ENCODE data around the gene UVRAG. TPM values are rescaled to one million over a fixed set of nuclear protein-coding genes. Genes with fewer than 3 reads are reported as not detected.

The UVRAG gene
- total and polyA plus RNA-seq, 2 of the 4 experiments (the other 2 are of a cell fraction), result 5.6 to 10.9 TPM

GRCh38 chr11:76152741-76153570 is 337.9 kb downstream of the UVRAG start:
- Histone ChIP-seq H4K8ac (ENCODE audit: low read depth in 2 of 2, low read length in 2 of 2) (no peak overlapping the region), H4K5ac (ENCODE audit: low read depth, low read length) (no peak overlapping the region), H2BK5ac (ENCODE audit: low read depth, low read length, poor library complexity, severe bottlenecking) (no peak overlapping the region), H3K18ac (ENCODE audit: low read depth, low read length) (no peak overlapping the region), H3K4ac (ENCODE audit: low read depth, low read length) (no peak overlapping the region), H4K20me1 (ENCODE audit: insufficient read depth, low read length) (no peaks in the 10 kb centered on the region), H2BK120ac (ENCODE audit: low read depth, low read length) (no peak overlapping the region), H3K23ac (ENCODE audit: low read depth, low read length) (no peak overlapping the region), H3K14ac (replicated peaks; ENCODE audit: low read depth, low read length) (no peak overlapping the region), H3K4me1 (ENCODE audit: control insufficient read depth, insufficient read depth, low read length) (no peaks in the 10 kb centered on the region), H4K91ac (ENCODE audit: insufficient read depth, low read depth, low read length) (no peak overlapping the region), H3K9me3 (ENCODE audit: control insufficient read depth, insufficient read depth, low read length) (no peaks in the 10 kb centered on the region), H3K4me3 (ENCODE audit: insufficient read depth, low read depth, low read length) (no peak overlapping the region), H2AFZ (replicated peaks; ENCODE audit: low read length, poor library complexity) (peak overlapping the region; percentile 93), H3K4me2 (ENCODE audit: low read depth, low read length) (no peak overlapping the region), H3K27ac (ENCODE audit: insufficient read depth, low read length) (no peak overlapping the region), H3K56ac (ENCODE audit: extremely low read depth, insufficient read depth, low read length) (no peak overlapping the region), H2BK15ac (ENCODE audit: low read depth, low read length) (no peak overlapping the region), H2AK5ac (ENCODE audit: low read depth, low read length) (no peak overlapping the region), H3K79me1 (ENCODE audit: low read depth in 1 of 2, low read length in 2 of 2) (no peaks in the 10 kb centered on the region), H3K36me3 (ENCODE audit: control insufficient read depth, insufficient read depth, low read length) (no peaks in the 10 kb centered on the region), H3K9me1 (ENCODE audit: insufficient read depth, low read length) (peaks cover 6% of the 10 kb centered on the region; the same call in 1 of the 2 replicates), H3K9ac (ENCODE audit: low read depth, low read length) (no peak overlapping the region), H3K27me3 (ENCODE audit: control insufficient read depth, insufficient read depth, low read length) (peaks cover 15% of the 10 kb centered on the region), H2BK20ac (ENCODE audit: low read depth, low read length) (no peak overlapping the region), H2AK9ac (replicated peaks; ENCODE audit: low read depth, low read length, poor library complexity) (no peak overlapping the region)
- ChIA-PET POLR2A (ENCODE audit: unreplicated experiment) (no interaction called here), CTCF (interaction anchor here (0.6 to 1.7 kb wide), 12 partner anchors 8 to 613 kb away, joined by 3 to 23 read pairs (median 5); no protein-coding TSS in a partner anchor)
- no TSS peak for BruUV-seq (replicated peaks)
- no peak for TF ChIP-seq MAZ (IDR thresholded peaks at IDR 0.05; ENCODE audit: borderline replicate concordance, low read depth, low read length)
- TF ChIP-seq BHLHE40 (IDR thresholded peaks at IDR 0.05; ENCODE audit: low read depth, low read length), result no peak
- TF ChIP-seq CEBPB (IDR thresholded peaks at IDR 0.05; ENCODE audit: low read depth, low read length), result no peak
- no peak for TF ChIP-seq FOS (IDR thresholded peaks at IDR 0.05; ENCODE audit: low read depth, low read length)
- no peak for TF ChIP-seq POLR2A (IDR thresholded peaks at IDR 0.05; ENCODE audit: low read depth, low read length)
- TF ChIP-seq SMC3 (IDR thresholded peaks at IDR 0.05; ENCODE audit: low read depth, low read length), result no peak
- TF ChIP-seq CHD1 (IDR thresholded peaks at IDR 0.05; ENCODE audit: low read depth, low read length), result no peak
- TF ChIP-seq RFX5 (IDR thresholded peaks at IDR 0.05; ENCODE audit: low read depth, low read length), result no peak
- no peak for TF ChIP-seq ELK1 (IDR thresholded peaks at IDR 0.05; ENCODE audit: borderline replicate concordance, low read depth, low read length)
- TF ChIP-seq MXI1 (IDR thresholded peaks at IDR 0.05; ENCODE audit: borderline replicate concordance, low read depth, low read length), result no peak
- DNase-seq, result no peak
- intact Hi-C loops (cut with micrococcal nuclease) (loop anchor here (1.0 to 5.0 kb wide), 3 partner anchors 164 to 351 kb away; no protein-coding TSS in a partner anchor), in situ Hi-C loops (cut with MboI; ENCODE audit: low sequenced_read_pairs) (loop anchor here (5.0 kb wide), 1 partner anchor 261 kb away; no protein-coding TSS in a partner anchor), dilution Hi-C loops (cut with HindIII; ENCODE audit: low sequenced_read_pairs, unreplicated experiment) (no loop called here)
- ATAC-seq (ENCODE audit: low read depth), result no peak
- 93% methylated on average over 4 of the region's 13 CpGs; no CpG with 5 or more reads in 1 of the 2 experiments for WGBS, 2 experiments (ENCODE audit: extremely low coverage in 2 of 2, insufficient read length in 1 of 2)

Measured in IMR-90 (cell line).